ENCODE data around the gene TRIM43. TPM values are rescaled to one million over a fixed set of nuclear protein-coding genes. Genes with fewer than 3 reads are reported as not detected.
"Not testable (repeated sequence)": the region's sequence is repeated elsewhere in the genome, so short reads cannot be mapped to it uniquely, and the experiment has no call there.

TRIM43 gene
- total RNA-seq, 1 experiment from 2014 or later, result not detected

GRCh38 chr2:95573866-95574265 lies 17.9 kb upstream of the TRIM43 start:
- H3K36me3 Mint-ChIP-seq (ENCODE audit: insufficient read depth, unreplicated experiment), result no peaks in the 10 kb centered on the region
- H3K9me3 Mint-ChIP-seq (ENCODE audit: unreplicated experiment), result no peaks in the 10 kb centered on the region
- no peak overlapping the region for H3K27ac Mint-ChIP-seq (ENCODE audit: low read depth, unreplicated experiment)
- POLR2A ChIA-PET, result no interaction called here
- peaks cover 89% of the 10 kb centered on the region for H3K27me3 Mint-ChIP-seq (ENCODE audit: insufficient read depth, unreplicated experiment)
- no peak for DNase-seq (ENCODE audit: unreplicated experiment)
- H3K4me1 Mint-ChIP-seq (ENCODE audit: insufficient read depth, unreplicated experiment), result no peaks in the 10 kb centered on the region
- intact Hi-C loops (cut with micrococcal nuclease), result no loop called here
- TF ChIP-seq CTCF (IDR thresholded peaks at IDR 0.05; ENCODE audit: unreplicated experiment), result no peak
- CTCF ChIA-PET, result no interaction called here
- H3K4me3 Mint-ChIP-seq (ENCODE audit: unreplicated experiment), result no peak overlapping the region
- no TSS peak for BruUV-seq (replicated peaks)

GRCh38 chr2:95574506-95574905 lies 17.3 kb upstream of the TRIM43 start:
- ChIA-PET CTCF (no interaction called here), POLR2A (no interaction called here)
- no TSS peak for BruUV-seq (replicated peaks)
- H3K4me3 Mint-ChIP-seq (ENCODE audit: unreplicated experiment), result no peak overlapping the region
- H3K27me3 Mint-ChIP-seq (ENCODE audit: insufficient read depth, unreplicated experiment), result peaks cover 89% of the 10 kb centered on the region
- TF ChIP-seq CTCF (IDR thresholded peaks at IDR 0.05; ENCODE audit: unreplicated experiment), result no peak
- H3K9me3 Mint-ChIP-seq (ENCODE audit: unreplicated experiment), result no peaks in the 10 kb centered on the region
- no peak for DNase-seq (ENCODE audit: unreplicated experiment)
- H3K36me3 Mint-ChIP-seq (ENCODE audit: insufficient read depth, unreplicated experiment), result no peaks in the 10 kb centered on the region
- intact Hi-C loops (cut with micrococcal nuclease), result no loop called here
- H3K4me1 Mint-ChIP-seq (ENCODE audit: insufficient read depth, unreplicated experiment), result no peaks in the 10 kb centered on the region
- H3K27ac Mint-ChIP-seq (ENCODE audit: low read depth, unreplicated experiment), result no peak overlapping the region

GRCh38 chr2:95575857-95576256 lies 15.9 kb upstream of the TRIM43 start:
- no peak for DNase-seq (ENCODE audit: unreplicated experiment)
- Mint-ChIP-seq H3K4me1 (ENCODE audit: insufficient read depth, unreplicated experiment) (no peaks in the 10 kb centered on the region), H3K27me3 (ENCODE audit: insufficient read depth, unreplicated experiment) (peaks cover 77% of the 10 kb centered on the region), H3K4me3 (ENCODE audit: unreplicated experiment) (no peak overlapping the region), H3K36me3 (ENCODE audit: insufficient read depth, unreplicated experiment) (no peaks in the 10 kb centered on the region), H3K27ac (ENCODE audit: low read depth, unreplicated experiment) (no peak overlapping the region), H3K9me3 (ENCODE audit: unreplicated experiment) (no peaks in the 10 kb centered on the region)
- CTCF ChIA-PET, result no interaction called here
- no TSS peak for BruUV-seq (replicated peaks)
- intact Hi-C loops (cut with micrococcal nuclease), result no loop called here
- POLR2A ChIA-PET, result no interaction called here
- no peak for TF ChIP-seq CTCF (IDR thresholded peaks at IDR 0.05; ENCODE audit: unreplicated experiment)

DNA sequence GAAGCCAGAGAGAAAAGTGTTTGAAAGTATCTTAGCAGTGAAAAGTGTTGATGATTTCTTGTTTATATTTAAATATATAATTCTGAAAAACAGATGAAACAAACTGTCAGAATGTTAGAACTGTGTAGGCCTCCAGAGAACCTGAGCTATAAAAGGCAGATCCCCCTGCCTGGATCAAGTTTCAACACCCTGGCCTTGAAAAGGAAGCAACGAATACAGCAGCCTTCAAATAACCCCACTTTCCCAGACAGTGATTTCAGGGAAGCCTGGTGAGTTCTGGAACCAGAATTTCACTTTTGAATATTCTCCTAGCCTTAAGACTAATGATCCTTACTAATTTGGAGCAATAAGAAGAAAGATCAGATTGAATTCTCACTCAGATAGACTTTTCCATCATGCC lies 13.3 kb upstream of the TRIM43 start:
- intact Hi-C loops (cut with micrococcal nuclease), result no loop called here
- DNase-seq (ENCODE audit: unreplicated experiment), result no peak
- H3K27me3 Mint-ChIP-seq (ENCODE audit: insufficient read depth, unreplicated experiment), result peaks cover 62% of the 10 kb centered on the region
- no peak overlapping the region for H3K4me3 Mint-ChIP-seq (ENCODE audit: unreplicated experiment)
- ChIA-PET POLR2A (no interaction called here), CTCF (no interaction called here)
- BruUV-seq (replicated peaks), result no TSS peak
- no peaks in the 10 kb centered on the region for H3K36me3 Mint-ChIP-seq (ENCODE audit: insufficient read depth, unreplicated experiment)
- no peaks in the 10 kb centered on the region for H3K9me3 Mint-ChIP-seq (ENCODE audit: unreplicated experiment)
- no peaks in the 10 kb centered on the region for H3K4me1 Mint-ChIP-seq (ENCODE audit: insufficient read depth, unreplicated experiment)
- no peak for TF ChIP-seq CTCF (IDR thresholded peaks at IDR 0.05; ENCODE audit: unreplicated experiment)
- no peak overlapping the region for H3K27ac Mint-ChIP-seq (ENCODE audit: low read depth, unreplicated experiment)

- H3K27me3 Mint-ChIP-seq (ENCODE audit: insufficient read depth, unreplicated experiment), result peaks cover 23% of the 10 kb centered on the region
- H3K36me3 Mint-ChIP-seq (ENCODE audit: insufficient read depth, unreplicated experiment); H3K4me1 Mint-ChIP-seq (ENCODE audit: insufficient read depth, unreplicated experiment); DNase-seq (ENCODE audit: unreplicated experiment); POLR2A ChIA-PET; H3K9me3 Mint-ChIP-seq (ENCODE audit: unreplicated experiment); H3K4me3 Mint-ChIP-seq (ENCODE audit: unreplicated experiment); intact Hi-C loops (cut with micrococcal nuclease); BruUV-seq (replicated peaks); H3K27ac Mint-ChIP-seq (ENCODE audit: low read depth, unreplicated experiment): not testable (repeated sequence)
- CTCF ChIA-PET, result interaction anchor here (0.6 kb wide), 1 partner anchor 404 kb away, joined by 3 read pairs; no protein-coding TSS in a partner anchor
Observed at GRCh38 chr2:95583545-95583944, 8.3 kb upstream of the TRIM43 start.

GRCh38 chr2:95584321-95584720 lies 7.5 kb upstream of the TRIM43 start:
- CTCF ChIA-PET; H3K9me3 Mint-ChIP-seq (ENCODE audit: unreplicated experiment); intact Hi-C loops (cut with micrococcal nuclease); H3K27ac Mint-ChIP-seq (ENCODE audit: low read depth, unreplicated experiment); H3K4me3 Mint-ChIP-seq (ENCODE audit: unreplicated experiment); BruUV-seq (replicated peaks); H3K36me3 Mint-ChIP-seq (ENCODE audit: insufficient read depth, unreplicated experiment); H3K4me1 Mint-ChIP-seq (ENCODE audit: insufficient read depth, unreplicated experiment); POLR2A ChIA-PET; DNase-seq (ENCODE audit: unreplicated experiment): not testable (repeated sequence)
- peaks cover 22% of the 10 kb centered on the region for H3K27me3 Mint-ChIP-seq (ENCODE audit: insufficient read depth, unreplicated experiment)
